ENCODE results near the gene OAS1. TPM values are rescaled to one million over a fixed set of nuclear protein-coding genes. Genes with fewer than 3 reads are reported as not detected.

The OAS1 gene
- total and polyA plus RNA-seq, 2 donors (not counting 3 experiments of a cell fraction or from before 2014, with no cell fraction given) = 5.7 to 6.4 TPM

DNA sequence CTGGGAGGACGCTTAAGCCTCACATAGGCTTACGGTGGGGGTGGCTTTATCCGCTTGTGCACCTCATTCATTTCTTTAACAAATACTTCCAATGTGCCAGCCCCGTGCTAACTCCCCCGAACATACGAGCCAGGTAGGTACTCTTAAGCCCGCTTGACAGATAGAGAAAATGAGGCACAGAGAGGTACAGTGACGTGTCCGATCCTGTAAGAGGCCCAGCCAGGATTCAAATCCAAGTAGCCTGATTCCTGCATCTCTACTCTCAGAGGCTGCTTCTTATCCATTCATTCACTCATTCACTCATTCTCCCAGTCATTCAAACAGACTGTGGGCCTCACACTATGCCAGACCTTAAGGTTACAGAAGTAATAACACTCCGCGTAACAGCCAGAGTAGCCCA lies 32.0 kb downstream of the OAS1 start:
- BruUV-seq (replicated peaks) = TSS peak; percentile 66
- Histone ChIP-seq H2AFZ (ENCODE audit: low read depth, low read length) (peak overlapping the region; percentile 76), H3K4me1 (ENCODE audit: control insufficient read depth, extremely low read depth, insufficient read depth, low read length) (peaks cover 5% of the 10 kb centered on the region), H3K27me3 (ENCODE audit: control insufficient read depth in 2 of 2, insufficient read depth in 2 of 2, low read length in 2 of 2) (no peaks in the 10 kb centered on the region), H3K4me2 (ENCODE audit: insufficient read depth, low read length) (peak overlapping the region; percentile 77), H3K9me1 (replicated peaks; ENCODE audit: control insufficient read depth, extremely low read depth, insufficient read depth, low read length) (no peaks in the 10 kb centered on the region), H3K9ac (replicated peaks; ENCODE audit: extremely low read depth, insufficient read depth, low read length) (peak overlapping the region; percentile 50), H3K9me3 (replicated peaks; ENCODE audit: control insufficient read depth, insufficient read depth, low read length) (no peaks in the 10 kb centered on the region), H3K79me2 (ENCODE audit: control insufficient read depth, insufficient read depth, low read length) (no peaks in the 10 kb centered on the region), H4K20me1 (replicated peaks; ENCODE audit: control insufficient read depth, extremely low read depth, insufficient read depth, low read length) (no peaks in the 10 kb centered on the region), H3K4me3 (replicated peaks in 1 of 3; ENCODE audit: insufficient read depth in 1 of 3, low read depth in 1 of 3, low read length in 3 of 3) (peak overlapping the region; percentile 45 to 68 (median 57)), H3K27ac (ENCODE audit: insufficient read depth, low read depth, low read length) (no peak overlapping the region), H3K36me3 (ENCODE audit: control insufficient read depth in 2 of 2, extremely low read depth in 1 of 2, insufficient read depth in 2 of 2, low read length in 2 of 2) (no peaks in the 10 kb centered on the region)
- POLR2A ChIA-PET = no interaction called here
- dilution Hi-C loops (cut with MboI; ENCODE audit: extremely low pct_ligation_motif_present, low sequenced_read_pairs) = no loop called here
- intact Hi-C loops (cut with micrococcal nuclease) = loop anchor here (1.0 kb wide), 1 partner anchor 36 kb away; no protein-coding TSS in a partner anchor
- FAIRE-seq = peak; percentile 43
- DNase-seq (ENCODE audit: low read depth, low spot score) = no peak
- TF ChIP-seq, protein P1, sequence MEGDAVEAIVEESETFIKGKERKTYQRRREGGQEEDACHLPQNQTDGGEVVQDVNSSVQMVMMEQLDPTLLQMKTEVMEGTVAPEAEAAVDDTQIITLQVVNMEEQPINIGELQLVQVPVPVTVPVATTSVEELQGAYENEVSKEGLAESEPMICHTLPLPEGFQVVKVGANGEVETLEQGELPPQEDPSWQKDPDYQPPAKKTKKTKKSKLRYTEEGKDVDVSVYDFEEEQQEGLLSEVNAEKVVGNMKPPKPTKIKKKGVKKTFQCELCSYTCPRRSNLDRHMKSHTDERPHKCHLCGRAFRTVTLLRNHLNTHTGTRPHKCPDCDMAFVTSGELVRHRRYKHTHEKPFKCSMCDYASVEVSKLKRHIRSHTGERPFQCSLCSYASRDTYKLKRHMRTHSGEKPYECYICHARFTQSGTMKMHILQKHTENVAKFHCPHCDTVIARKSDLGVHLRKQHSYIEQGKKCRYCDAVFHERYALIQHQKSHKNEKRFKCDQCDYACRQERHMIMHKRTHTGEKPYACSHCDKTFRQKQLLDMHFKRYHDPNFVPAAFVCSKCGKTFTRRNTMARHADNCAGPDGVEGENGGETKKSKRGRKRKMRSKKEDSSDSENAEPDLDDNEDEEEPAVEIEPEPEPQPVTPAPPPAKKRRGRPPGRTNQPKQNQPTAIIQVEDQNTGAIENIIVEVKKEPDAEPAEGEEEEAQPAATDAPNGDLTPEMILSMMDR (IDR thresholded peaks at IDR 0.05; ENCODE audit: extremely low read depth in 1 of 2, insufficient read depth in 1 of 2, low read depth in 1 of 2, low read length in 2 of 2) = no peak
- CTCF ChIA-PET = interaction anchor here (0.7 to 2.1 kb wide), 7 partner anchors 10 to 155 kb away, joined by 3 to 15 read pairs (median 4); partner anchors contain the start of gene OAS2

DNA sequence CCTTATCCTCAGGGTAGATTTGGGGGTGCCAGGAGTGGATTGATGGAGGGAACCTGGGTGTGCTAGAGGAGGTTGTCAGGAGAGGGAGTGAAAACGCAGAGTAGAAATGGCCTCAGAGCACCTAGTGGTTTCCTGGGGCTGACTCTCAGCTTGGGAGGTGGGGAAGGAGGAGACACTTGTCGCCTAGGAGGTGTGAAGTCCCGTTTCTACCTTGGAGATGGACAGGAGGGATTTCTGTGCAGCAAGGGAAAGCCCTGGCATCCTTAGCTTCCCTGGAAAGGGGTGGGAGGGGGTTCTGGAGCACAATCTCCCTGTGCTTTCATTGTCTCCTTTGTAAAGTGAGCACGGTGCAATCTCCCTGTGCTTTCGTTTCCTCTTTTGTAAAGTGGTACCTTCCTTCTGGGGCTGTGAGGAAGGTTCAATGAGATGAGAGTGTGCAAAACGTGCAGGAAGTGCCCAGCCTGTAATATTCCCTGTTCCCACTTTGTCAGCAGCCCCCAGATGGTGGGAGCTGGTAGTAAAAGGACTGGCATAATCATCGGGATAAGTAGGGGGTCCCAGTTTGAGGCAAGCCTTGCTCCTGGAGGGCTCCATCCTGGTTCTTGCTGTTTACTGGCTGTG lies 33.1 kb downstream of the OAS1 start:
- Histone ChIP-seq H2AFZ (ENCODE audit: low read depth, low read length) (no peak overlapping the region), H3K27ac (ENCODE audit: insufficient read depth, low read depth, low read length) (no peak overlapping the region), H3K36me3 (ENCODE audit: control insufficient read depth in 2 of 2, extremely low read depth in 1 of 2, insufficient read depth in 2 of 2, low read length in 2 of 2) (no peaks in the 10 kb centered on the region), H3K9me1 (replicated peaks; ENCODE audit: control insufficient read depth, extremely low read depth, insufficient read depth, low read length) (no peaks in the 10 kb centered on the region), H3K9ac (replicated peaks; ENCODE audit: extremely low read depth, insufficient read depth, low read length) (no peak overlapping the region), H3K4me1 (ENCODE audit: control insufficient read depth, extremely low read depth, insufficient read depth, low read length) (peaks cover 5% of the 10 kb centered on the region), H4K20me1 (replicated peaks; ENCODE audit: control insufficient read depth, extremely low read depth, insufficient read depth, low read length) (no peaks in the 10 kb centered on the region), H3K79me2 (ENCODE audit: control insufficient read depth, insufficient read depth, low read length) (no peaks in the 10 kb centered on the region), H3K4me3 (replicated peaks in 1 of 3; ENCODE audit: insufficient read depth in 1 of 3, low read depth in 1 of 3, low read length in 3 of 3) (no peak overlapping the region), H3K4me2 (ENCODE audit: insufficient read depth, low read length) (no peak overlapping the region), H3K27me3 (ENCODE audit: control insufficient read depth in 2 of 2, insufficient read depth in 2 of 2, low read length in 2 of 2) (no peaks in the 10 kb centered on the region), H3K9me3 (replicated peaks; ENCODE audit: control insufficient read depth, insufficient read depth, low read length) (no peaks in the 10 kb centered on the region)
- DNase-seq (ENCODE audit: low read depth, low spot score) (no peak), FAIRE-seq (no peak)
- dilution Hi-C loops (cut with MboI; ENCODE audit: extremely low pct_ligation_motif_present, low sequenced_read_pairs) = no loop called here
- CTCF ChIA-PET = interaction anchor here (0.8 kb wide), 1 partner anchor 39 kb away, joined by 3 read pairs; no protein-coding TSS in a partner anchor
- TF ChIP-seq EZH2 (IDR thresholded peaks at IDR 0.05; ENCODE audit: borderline replicate concordance, low read depth, low read length, severe bottlenecking) (no peak), JUN (IDR thresholded peaks at IDR 0.05; ENCODE audit: borderline replicate concordance, insufficient read depth, insufficient read length, low read depth) (no peak), MYC (IDR thresholded peaks at IDR 0.05; ENCODE audit: low read depth, low read length) (no peak), POLR2A (IDR thresholded peaks at IDR 0.05; ENCODE audit: low read depth, low read length) (no peak), POLR2AphosphoS5 (IDR thresholded peaks at IDR 0.05; ENCODE audit: insufficient read depth, low read depth, low read length) (no peak), FOS (IDR thresholded peaks at IDR 0.05; ENCODE audit: borderline replicate concordance, insufficient read depth, low read length) (no peak), GATA2 (IDR thresholded peaks at IDR 0.05; ENCODE audit: insufficient read depth, insufficient read length, low read depth, low read length) (no peak)
- TF ChIP-seq, protein P2, sequence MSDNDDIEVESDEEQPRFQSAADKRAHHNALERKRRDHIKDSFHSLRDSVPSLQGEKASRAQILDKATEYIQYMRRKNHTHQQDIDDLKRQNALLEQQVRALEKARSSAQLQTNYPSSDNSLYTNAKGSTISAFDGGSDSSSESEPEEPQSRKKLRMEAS (IDR thresholded peaks at IDR 0.05; ENCODE audit: insufficient read depth, insufficient read length) = no peak
- TF ChIP-seq, protein P1 (IDR thresholded peaks at IDR 0.05; ENCODE audit: extremely low read depth in 1 of 2, insufficient read depth in 1 of 2, low read depth in 1 of 2, low read length in 2 of 2) = no peak
- POLR2A ChIA-PET = no interaction called here
- BruUV-seq (replicated peaks) = no TSS peak
- intact Hi-C loops (cut with micrococcal nuclease) = no loop called here

Data from endothelial cell of umbilical vein (primary cell).